ENCODE results near the gene DCAF17.

DCAF17 gene

GRCh38 chr2:171434013-171434989, at the start of gene DCAF17:
Gene DCAF17, plus strand, starts transcription at chr2:171434226. Its CDS starts 352 bp downstream, at chr2:171434578.
- peak; percentile 97 for DNase-seq (ENCODE audit: low spot score)

GRCh38 chr2:171386627-171387026, 47.4 kb upstream of the DCAF17 start:
- DNase-seq (ENCODE audit: low spot score), result no peak

GRCh38 chr2:171387052-171387451, 47.0 kb upstream of the DCAF17 start:
- no peak for DNase-seq (ENCODE audit: low spot score)

DNA sequence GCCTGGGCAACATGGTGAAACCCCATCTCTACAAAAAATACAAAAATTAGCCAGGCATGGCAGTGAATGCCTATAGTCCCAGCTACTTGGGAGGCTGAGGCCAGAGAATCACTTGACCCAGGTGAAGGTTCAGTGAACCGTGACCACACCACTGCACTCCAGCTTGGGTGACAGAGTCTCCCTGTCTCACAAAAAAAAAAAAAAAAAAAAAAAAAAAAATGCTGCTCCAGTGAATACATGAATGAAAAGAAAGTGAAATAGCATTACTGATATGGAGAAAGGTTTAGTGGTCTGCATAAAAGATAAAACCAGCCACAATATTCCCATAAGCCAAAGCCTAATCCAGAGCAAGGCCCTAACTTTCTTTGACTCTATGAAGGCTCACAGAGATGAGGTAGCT, 44.7 kb upstream of the DCAF17 start:
- no peak for DNase-seq (ENCODE audit: low spot score)

GRCh38 chr2:171389780-171390179, 44.2 kb upstream of the DCAF17 start:
- DNase-seq (ENCODE audit: low spot score), result no peak

GRCh38 chr2:171390941-171391516, 43.0 kb upstream of the DCAF17 start:
- DNase-seq (ENCODE audit: low spot score), result no peak

DNA sequence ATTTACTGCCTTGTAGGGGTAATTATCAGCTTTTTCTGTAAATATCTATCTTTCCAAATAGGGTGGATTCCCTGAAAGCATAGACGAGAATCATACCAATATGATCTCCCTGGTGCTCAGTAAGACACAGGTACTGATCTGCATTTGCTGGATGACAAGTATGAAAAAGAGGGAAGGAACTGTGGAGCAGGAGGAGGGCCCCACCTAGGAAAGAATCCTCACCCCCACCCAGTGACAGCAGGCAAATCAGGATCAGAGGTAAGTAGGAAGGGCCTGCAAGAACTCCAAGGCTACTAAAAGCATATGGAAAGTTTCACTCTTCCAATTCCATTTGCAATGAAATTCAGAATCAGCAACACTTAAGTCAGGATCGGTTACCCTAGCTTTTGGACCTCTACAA, 42.5 kb upstream of the DCAF17 start:
- no peak for DNase-seq (ENCODE audit: low spot score)

DNA sequence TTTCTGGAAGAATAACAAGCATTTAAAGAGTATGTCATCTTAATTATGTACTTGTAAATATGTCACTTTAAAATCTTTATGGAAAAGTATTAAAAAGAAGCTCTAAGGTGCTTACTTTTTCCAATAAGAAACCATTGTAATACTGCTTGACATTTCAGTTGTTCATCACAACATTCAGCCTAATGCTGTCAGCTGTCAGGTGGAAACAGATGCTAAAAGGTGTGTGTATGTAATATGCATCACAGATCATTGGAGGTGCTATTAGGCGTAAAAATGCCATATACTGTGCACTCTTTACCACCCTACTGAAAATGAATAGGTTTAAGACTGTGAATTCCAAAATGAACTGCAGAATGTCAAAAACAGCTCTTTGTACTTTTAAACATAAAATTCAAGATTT, 40.5 kb upstream of the DCAF17 start:
- no peak for DNase-seq (ENCODE audit: low spot score)

DNA sequence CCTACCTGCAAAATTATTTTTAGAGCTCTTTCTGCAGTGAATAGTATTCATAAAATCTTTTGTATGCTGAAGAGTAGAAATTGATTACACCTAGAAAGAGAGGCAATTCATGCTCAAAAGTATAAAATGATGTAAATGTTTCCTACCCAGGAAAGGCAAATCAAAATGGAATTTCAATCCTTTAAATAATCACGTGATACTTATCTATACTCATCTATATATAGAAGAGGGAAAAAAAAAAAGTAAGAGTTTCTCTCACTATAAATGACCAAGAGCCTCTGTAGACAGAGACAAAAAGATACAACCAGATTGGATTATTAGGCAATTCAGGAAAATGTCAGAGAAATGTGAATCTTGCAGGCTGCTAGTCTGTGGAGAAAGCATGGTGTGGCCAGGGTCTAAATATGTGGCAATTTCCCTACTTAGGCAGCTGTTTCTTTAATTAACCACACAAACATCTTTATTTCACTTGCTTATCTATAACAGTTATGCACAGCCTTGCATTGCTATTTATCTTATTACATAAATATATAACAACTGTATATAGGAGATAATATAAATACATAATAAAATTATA, 39.8 kb upstream of the DCAF17 start:
- DNase-seq (ENCODE audit: low spot score), result no peak

DNA sequence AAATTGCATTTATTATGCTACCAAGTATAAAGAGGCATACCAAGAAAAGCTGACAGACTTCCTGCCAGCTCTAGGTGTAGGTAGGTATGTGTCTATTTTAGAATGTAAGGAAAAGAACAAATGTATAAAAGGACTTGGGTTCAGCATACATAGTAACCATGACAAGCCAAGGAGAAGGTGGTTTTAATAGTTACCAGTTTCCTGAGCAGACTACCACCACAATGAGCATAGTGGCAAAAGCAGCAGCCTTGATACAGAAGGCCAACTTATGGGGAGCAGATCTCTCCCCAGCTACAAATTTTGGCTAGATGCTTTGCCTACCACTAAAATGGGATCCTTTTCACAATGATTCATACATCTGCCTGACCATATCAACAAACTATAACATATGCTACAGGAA, 34.7 kb upstream of the DCAF17 start:
- no peak for DNase-seq (ENCODE audit: low spot score)

GRCh38 chr2:171400395-171400794, 33.6 kb upstream of the DCAF17 start:
- DNase-seq (ENCODE audit: low spot score), result no peak

GRCh38 chr2:171401947-171402346, 32.1 kb upstream of the DCAF17 start:
- DNase-seq (ENCODE audit: low spot score), result no peak

GRCh38 chr2:171402906-171403580, 31.0 kb upstream of the DCAF17 start:
- no peak for DNase-seq (ENCODE audit: low spot score)

GRCh38 chr2:171404261-171404660, 29.8 kb upstream of the DCAF17 start:
- no peak for DNase-seq (ENCODE audit: low spot score)

DNA sequence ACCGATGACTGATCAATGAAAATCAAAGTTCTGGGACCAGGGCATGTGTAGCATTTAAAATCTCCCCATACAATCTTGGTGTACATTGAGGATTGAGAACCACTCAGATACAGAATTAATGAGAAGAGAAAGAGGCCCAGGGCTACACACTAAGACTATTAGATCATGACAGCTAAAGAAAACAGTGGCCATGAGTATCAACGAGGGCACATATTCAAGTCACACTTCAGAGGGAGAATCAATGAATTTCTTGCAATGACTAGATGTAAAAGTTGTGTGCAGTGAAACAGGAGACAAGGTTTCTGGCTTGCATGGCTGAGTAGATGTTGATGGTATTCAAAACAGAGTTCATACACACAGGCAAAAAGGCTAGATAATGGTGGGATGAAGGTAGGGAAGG, 29.3 kb upstream of the DCAF17 start:
- no peak for DNase-seq (ENCODE audit: low spot score)

- DNase-seq (ENCODE audit: low spot score), result no peak
These were observed 28.5 kb upstream of the DCAF17 start for GRCh38 chr2:171405546-171405945.

GRCh38 chr2:171406044-171406443, 28.0 kb upstream of the DCAF17 start:
- DNase-seq (ENCODE audit: low spot score), result no peak

GRCh38 chr2:171407030-171407675, 26.9 kb upstream of the DCAF17 start:
- no peak for DNase-seq (ENCODE audit: low spot score)

DNA sequence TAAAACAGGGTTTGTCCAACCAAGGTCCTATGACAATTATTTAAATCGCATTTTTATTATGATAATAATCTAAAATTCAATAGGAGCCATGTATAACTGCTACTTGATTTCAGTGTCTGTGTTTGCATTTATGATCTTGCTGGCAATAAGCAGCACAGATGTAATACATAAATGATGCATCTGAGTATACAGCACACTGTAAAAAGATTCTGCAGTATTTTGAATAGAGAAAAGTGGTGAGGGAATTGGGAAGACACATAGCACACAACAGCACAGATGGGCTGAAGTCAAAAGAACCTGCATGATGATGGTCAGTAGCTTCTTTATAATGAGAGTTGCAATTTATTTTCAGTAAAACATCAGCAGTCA, 26.4 kb upstream of the DCAF17 start:
- no peak for DNase-seq (ENCODE audit: low spot score)

- no peak for DNase-seq (ENCODE audit: low spot score)
These were observed 24.5 kb upstream of the DCAF17 start for GRCh38 chr2:171409436-171409971.

DNA sequence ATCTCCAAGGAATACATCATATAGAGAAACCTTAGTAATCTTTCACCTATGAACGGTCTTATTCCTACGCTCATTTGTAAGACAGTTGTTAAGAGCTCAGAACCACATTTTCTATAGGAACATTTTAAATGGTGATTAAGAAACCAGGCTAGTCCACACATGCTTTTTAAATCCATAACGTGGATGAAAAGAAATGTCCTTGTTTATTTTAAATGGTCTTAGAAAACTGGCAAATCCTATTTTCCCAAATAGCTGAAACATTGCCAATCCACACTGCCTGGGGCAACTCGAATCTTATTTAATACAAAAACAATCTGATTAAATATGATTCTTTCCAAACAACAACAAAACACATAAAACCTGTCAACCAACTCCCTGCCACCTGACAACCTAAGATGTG, 23.9 kb upstream of the DCAF17 start:
- no peak for DNase-seq (ENCODE audit: low spot score)

- no peak for DNase-seq (ENCODE audit: low spot score)
These were observed 23.4 kb upstream of the DCAF17 start for GRCh38 chr2:171410624-171411023.

Data from putamen (tissue), 1 donor.